Lung (tissue), 12 donors: ENCODE data around the gene KCNH4. TPM values are rescaled to one million over a fixed set of nuclear protein-coding genes. Genes with fewer than 3 reads are reported as not detected.

Experiments
- ATAC-seq: fragments of 200-7000 bp; cut with Tn5 transposase; one replicate; pipeline ENCODE4 v1.9.1; 2020; ENCODE audit warnings: moderate number of reproducible peaks; ENCODE audit not compliant: insufficient read depth, low FRiP score
- DNase-seq, 3 donors: peaks; one replicate each; pipeline ENCODE4 v3.0.0-alpha.2; 2013 to 2017
- H3K27ac ChIP-seq, 2 donors: one replicate each; pipeline ENCODE4 v1.5.1; 2013; ENCODE audit warnings: mild to moderate bottlenecking in 2 of 2, moderate library complexity in 2 of 2, control low read depth in 1 of 2, inconsistent platforms in 1 of 2, low read depth in 1 of 2, low read length in 1 of 2
- H3K27me3 ChIP-seq, 3 donors: one replicate each; pipeline ENCODE4 v1.5.1; 2013; ENCODE audit warnings: low read length in 2 of 3; ENCODE audit not compliant: control insufficient read depth in 3 of 3, insufficient read depth in 3 of 3
- H3K36me3 ChIP-seq, 4 donors: one replicate each; pipeline ENCODE4 v1.5.1; 2013; ENCODE audit warnings: low read length in 4 of 4, mild to moderate bottlenecking in 1 of 4, moderate library complexity in 1 of 4; ENCODE audit not compliant: control insufficient read depth in 4 of 4, insufficient read depth in 4 of 4
- H3K4me1 ChIP-seq, 5 donors: one replicate each; pipeline ENCODE4 v1.5.1; 2013; ENCODE audit warnings: low read length in 5 of 5, mild to moderate bottlenecking in 2 of 5, moderate library complexity in 1 of 5; ENCODE audit not compliant: control insufficient read depth in 5 of 5, insufficient read depth in 5 of 5
- H3K4me3 ChIP-seq: one replicate; pipeline ENCODE4 v1.5.1; 2013; ENCODE audit warnings: mild to moderate bottlenecking, control low read depth, moderate library complexity
- H3K9ac ChIP-seq, 2 donors: one replicate each; pipeline ENCODE4 v1.5.1; 2013; ENCODE audit warnings: low read length in 2 of 2, control low read depth in 1 of 2; ENCODE audit not compliant: insufficient read depth in 1 of 2
- H3K9me3 ChIP-seq, 4 donors: one replicate each; pipeline ENCODE4 v1.5.1; 2013; ENCODE audit warnings: low read length in 3 of 4, mild to moderate bottlenecking in 1 of 4, moderate library complexity in 1 of 4; ENCODE audit not compliant: control insufficient read depth in 4 of 4, insufficient read depth in 3 of 4
- WGBS, 2 donors: extraction: QIAGEN DNeasy Blood & Tissue Kit; methylation state at CpG; one replicate each; pipeline ENCODE4 v1.1.7; 2013; 5-methylcytosine and 5-hydroxymethylcytosine counted together
- polyA plus RNA-seq, 2 donors: library from polyadenylated mRNA; stranded (reverse); fragments of 200-250 nt; gene quantifications; one replicate each; pipeline ENCODE4 v1.2.1, GENCODE V29; 2013
- total RNA-seq, 2 donors: library from RNA; depleted of rRNA in 1 of 2; stranded (reverse); fragments of >200 nt in 1 of 2; gene quantifications; one replicate each; pipeline ENCODE4 v1.2.1, GENCODE V29; 2014 to 2021
- TF ChIP-seq, protein P1 (sequence below): IDR thresholded peaks from 2 replicates; pipeline ENCODE4 v1.5.1; 2012; ENCODE audit warnings: mild to moderate bottlenecking; ENCODE audit errors: control extremely low read depth, extremely low read depth
- donor health status: control.
- donor health status: control.
- donor health status: Bipolar disorder and iron deficiency.
- donor health status: healthy.
- donor health status: DM: yes; HTN: yes; CAD: no.

Gene KCNH4
- total and polyA plus RNA-seq, 4 donors = 0.04 to 0.57 (median 0.21) TPM

DNA sequence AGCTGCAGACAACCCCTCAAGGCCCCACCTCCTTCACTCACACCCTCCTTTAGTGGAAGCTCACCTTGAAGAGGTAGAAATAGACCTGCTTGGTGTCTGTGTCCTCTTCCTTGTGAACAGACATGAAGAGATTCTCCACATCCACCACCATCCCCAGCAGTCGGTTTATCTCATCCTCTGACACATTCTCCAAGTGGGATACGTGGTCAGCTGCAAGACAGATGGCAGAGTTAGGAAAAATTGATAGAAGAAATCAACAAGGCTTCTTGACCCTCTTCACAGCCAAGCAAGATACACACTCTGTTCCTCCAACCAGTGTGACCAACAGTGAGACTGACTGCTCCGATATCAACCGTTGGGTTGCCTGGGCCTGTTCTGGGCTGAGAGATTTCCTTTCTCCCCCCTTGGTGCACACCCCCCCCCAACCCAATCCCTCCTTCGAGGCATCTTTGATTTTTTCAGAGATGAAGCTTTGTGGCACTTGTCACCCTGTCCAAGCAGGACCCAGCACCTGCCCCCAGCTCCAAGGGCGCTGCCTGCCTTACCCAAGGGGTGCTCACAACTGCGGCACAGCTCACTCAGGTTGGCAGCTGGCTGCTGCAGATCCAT, 60.7 kb downstream of the KCNH4 start:
- no peak for ATAC-seq

DNA sequence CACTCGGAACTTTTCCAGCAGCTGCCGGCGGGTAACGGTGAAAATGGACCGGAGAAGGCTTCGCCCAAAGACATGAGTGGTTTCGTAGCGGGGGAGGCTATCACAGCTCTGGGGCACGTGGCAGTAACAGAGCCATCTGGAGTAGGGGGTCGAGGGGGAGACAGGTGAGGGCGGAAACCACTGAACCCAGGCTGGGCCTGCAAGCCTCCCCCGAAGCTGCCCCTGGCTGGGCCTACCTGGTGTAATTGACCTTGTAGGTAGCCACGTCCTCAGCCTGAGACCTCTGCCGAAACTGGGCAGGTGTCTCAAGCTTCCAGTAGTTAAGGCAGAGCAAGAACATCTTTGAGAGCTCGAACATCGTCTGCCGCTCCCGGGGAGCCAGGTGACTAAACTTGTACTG, 61.6 kb downstream of the KCNH4 start:
- H3K27ac ChIP-seq = no peak overlapping the region
- TF ChIP-seq, protein P1, sequence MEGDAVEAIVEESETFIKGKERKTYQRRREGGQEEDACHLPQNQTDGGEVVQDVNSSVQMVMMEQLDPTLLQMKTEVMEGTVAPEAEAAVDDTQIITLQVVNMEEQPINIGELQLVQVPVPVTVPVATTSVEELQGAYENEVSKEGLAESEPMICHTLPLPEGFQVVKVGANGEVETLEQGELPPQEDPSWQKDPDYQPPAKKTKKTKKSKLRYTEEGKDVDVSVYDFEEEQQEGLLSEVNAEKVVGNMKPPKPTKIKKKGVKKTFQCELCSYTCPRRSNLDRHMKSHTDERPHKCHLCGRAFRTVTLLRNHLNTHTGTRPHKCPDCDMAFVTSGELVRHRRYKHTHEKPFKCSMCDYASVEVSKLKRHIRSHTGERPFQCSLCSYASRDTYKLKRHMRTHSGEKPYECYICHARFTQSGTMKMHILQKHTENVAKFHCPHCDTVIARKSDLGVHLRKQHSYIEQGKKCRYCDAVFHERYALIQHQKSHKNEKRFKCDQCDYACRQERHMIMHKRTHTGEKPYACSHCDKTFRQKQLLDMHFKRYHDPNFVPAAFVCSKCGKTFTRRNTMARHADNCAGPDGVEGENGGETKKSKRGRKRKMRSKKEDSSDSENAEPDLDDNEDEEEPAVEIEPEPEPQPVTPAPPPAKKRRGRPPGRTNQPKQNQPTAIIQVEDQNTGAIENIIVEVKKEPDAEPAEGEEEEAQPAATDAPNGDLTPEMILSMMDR = no peak
- WGBS, 2 donors = 93 to 95% methylated on average over 18 of the region's 18 CpGs

More for the DNA sequence above, 60.7 kb downstream of the KCNH4 start:
- H3K27me3 ChIP-seq = no peaks in the 10 kb centered on the region
- 52 to 64% methylated on average over 7 of the region's 7 CpGs for WGBS, 2 donors
- no peak overlapping the region for H3K4me3 ChIP-seq
- H3K4me1 ChIP-seq = peaks cover 0 to 11% (median 5%) of the 10 kb centered on the region in 5 donors
- H3K9ac ChIP-seq = no peak overlapping the region
- peaks cover 0 to 22% (median 14%) of the 10 kb centered on the region in 4 donors for H3K36me3 ChIP-seq
- H3K27ac ChIP-seq = no peak overlapping the region
- no peak for DNase-seq
- TF ChIP-seq, protein P1 = no peak
- H3K9me3 ChIP-seq = no peaks in the 10 kb centered on the region

DNA sequence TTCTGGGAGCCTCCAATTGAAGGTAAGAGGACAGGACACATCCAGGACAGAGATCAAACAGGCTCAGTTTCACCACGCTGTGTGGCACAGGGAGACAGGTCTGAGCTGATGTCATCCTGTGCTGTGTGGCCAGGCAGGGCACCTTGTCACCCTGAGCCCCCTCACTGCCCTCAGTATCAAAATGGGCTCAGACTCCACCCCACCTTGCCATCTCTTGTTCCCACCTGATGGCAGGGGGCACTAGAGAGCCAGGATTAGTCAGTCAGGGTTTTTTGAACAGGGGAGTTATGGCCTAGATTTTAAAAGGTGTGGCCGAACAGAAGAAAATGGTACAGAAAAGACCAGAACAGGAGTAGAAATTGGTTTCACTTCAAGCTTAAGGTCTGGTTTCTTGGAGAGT, 62.4 kb downstream of the KCNH4 start:
- Histone ChIP-seq H3K27me3 (no peaks in the 10 kb centered on the region), H3K9me3 (no peaks in the 10 kb centered on the region), H3K4me1 (peaks cover 0 to 11% (median 5%) of the 10 kb centered on the region in 5 donors), H3K36me3 (peaks cover 0 to 21% (median 14%) of the 10 kb centered on the region in 4 donors), H3K4me3 (no peak overlapping the region), H3K27ac (no peak overlapping the region), H3K9ac (no peak overlapping the region)
- no peak for ATAC-seq
- TF ChIP-seq, protein P1 = peak; percentile 12
- WGBS, 2 donors = 81 to 91% methylated on average over 2 of the region's 2 CpGs
- no peak for DNase-seq

More for the DNA sequence above, 61.6 kb downstream of the KCNH4 start:
- H3K9me3 ChIP-seq = no peaks in the 10 kb centered on the region
- H3K4me1 ChIP-seq = peaks cover 0 to 11% (median 5%) of the 10 kb centered on the region in 5 donors
- no peak overlapping the region for H3K4me3 ChIP-seq
- H3K9ac ChIP-seq = no peak overlapping the region
- H3K27me3 ChIP-seq = no peaks in the 10 kb centered on the region
- DNase-seq (no peak), ATAC-seq (no peak)
- H3K36me3 ChIP-seq = peaks cover 0 to 22% (median 12%) of the 10 kb centered on the region in 4 donors
